ENCODE data around the gene ALDH2.
"Not testable (repeated sequence)": the region's sequence is repeated elsewhere in the genome, so short reads cannot be mapped to it uniquely, and the experiment has no call there.

DNA sequence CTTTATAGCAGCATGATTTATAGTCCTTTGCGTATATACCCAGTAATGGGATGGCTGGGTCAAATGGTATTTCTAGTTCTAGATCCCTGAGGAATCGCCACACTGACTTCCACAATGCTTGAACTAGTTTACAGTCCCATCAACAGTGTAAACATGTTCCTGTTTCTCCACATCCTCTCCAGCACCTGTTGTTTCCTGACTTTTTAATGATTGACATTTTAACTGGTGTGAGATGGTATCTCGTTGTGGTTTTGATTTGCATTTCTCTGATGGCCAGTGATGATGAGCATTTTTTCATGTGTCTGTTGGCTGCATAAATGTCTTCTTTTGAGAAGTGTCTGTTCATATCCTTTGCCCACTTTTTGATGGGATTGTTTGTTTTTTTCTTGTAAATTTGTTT lies 62.9 kb downstream of the ALDH2 start:
- TF ChIP-seq, protein P1, sequence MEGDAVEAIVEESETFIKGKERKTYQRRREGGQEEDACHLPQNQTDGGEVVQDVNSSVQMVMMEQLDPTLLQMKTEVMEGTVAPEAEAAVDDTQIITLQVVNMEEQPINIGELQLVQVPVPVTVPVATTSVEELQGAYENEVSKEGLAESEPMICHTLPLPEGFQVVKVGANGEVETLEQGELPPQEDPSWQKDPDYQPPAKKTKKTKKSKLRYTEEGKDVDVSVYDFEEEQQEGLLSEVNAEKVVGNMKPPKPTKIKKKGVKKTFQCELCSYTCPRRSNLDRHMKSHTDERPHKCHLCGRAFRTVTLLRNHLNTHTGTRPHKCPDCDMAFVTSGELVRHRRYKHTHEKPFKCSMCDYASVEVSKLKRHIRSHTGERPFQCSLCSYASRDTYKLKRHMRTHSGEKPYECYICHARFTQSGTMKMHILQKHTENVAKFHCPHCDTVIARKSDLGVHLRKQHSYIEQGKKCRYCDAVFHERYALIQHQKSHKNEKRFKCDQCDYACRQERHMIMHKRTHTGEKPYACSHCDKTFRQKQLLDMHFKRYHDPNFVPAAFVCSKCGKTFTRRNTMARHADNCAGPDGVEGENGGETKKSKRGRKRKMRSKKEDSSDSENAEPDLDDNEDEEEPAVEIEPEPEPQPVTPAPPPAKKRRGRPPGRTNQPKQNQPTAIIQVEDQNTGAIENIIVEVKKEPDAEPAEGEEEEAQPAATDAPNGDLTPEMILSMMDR (optimal IDR thresholded peaks at IDR 0.05 in 1 of 3, IDR thresholded peaks at IDR 0.05 in 1 of 3, conservative IDR thresholded peaks at IDR 0.05 in 1 of 3; ENCODE audit: extremely low read depth in 1 of 3, insufficient read depth in 2 of 3, low read length in 3 of 3): not testable (repeated sequence)
- not testable (repeated sequence) for TF ChIP-seq EZH2 (IDR thresholded peaks at IDR 0.05; ENCODE audit: low read length)

All from keratinocyte (primary cell).